GM12878 (cell line): ENCODE results near the gene AHNAK2. TPM values are rescaled to one million over a fixed set of nuclear protein-coding genes. Genes with fewer than 3 reads are reported as not detected.

Source experiments
- ATF7 ChIP-seq: fragments of 450-650 bp; IDR thresholded peaks from 2 replicates; pipeline ENCODE4 v1.6.1; 2016; ENCODE audit warnings: low read depth, mild to moderate bottlenecking
- HDAC6 ChIP-seq: fragments of 200-600 bp; sonication (generic); IDR thresholded peaks from one replicate; pipeline ENCODE4 v1.8.0; 2017; ENCODE audit warnings: antibody characterized with exemption; ENCODE audit not compliant: unreplicated experiment
- POU2F2 ChIP-seq: IDR thresholded peaks from 3 replicates; pipeline ENCODE4 v1.6.1; 2011; ENCODE audit warnings: low read depth, mild to moderate bottlenecking, low read length, borderline replicate concordance
- TCF3 ChIP-seq: IDR thresholded peaks from 2 replicates; pipeline ENCODE4 v1.6.1; 2012; ENCODE audit warnings: low read depth, mild to moderate bottlenecking, low read length, borderline replicate concordance; ENCODE audit not compliant: insufficient read depth
- YY1 ChIP-seq: IDR thresholded peaks from 2 replicates; pipeline ENCODE4 v1.6.1; 2011; ENCODE audit warnings: low read depth, mild to moderate bottlenecking, low read length
- ZNF217 ChIP-seq: fragments of 450-650 bp; IDR thresholded peaks from 2 replicates; pipeline ENCODE4 v1.6.1; 2017; ENCODE audit warnings: antibody characterized with exemption, mild to moderate bottlenecking
- polyA plus RNA-seq, 11 experiments: library from polyadenylated mRNA; depleted of rRNA in 4 of 11; unstranded in 6 of 11; stranded (reverse) in 5 of 11; fragments of >200 nt; fragmentation: Nextera tagmentation in 4 of 11; fragmentation: Illumina TruSeq in 1 of 11; extraction: Ambion mirVana in 4 of 11; extraction: Trizol in 1 of 11; gene quantifications; 1 replicate in 1 of 11; 2 replicates in 10 of 11; pipeline versions ENCODE4 v1.2.1 to v1.2.3, GENCODE V29; 2011 to 2016; ENCODE audit warnings: inconsistent platforms in 2 of 11, missing spikeins in 2 of 11, low read depth in 1 of 11
- total RNA-seq, 4 experiments: library from RNA; depleted of rRNA in 3 of 4; stranded (reverse); fragments of >200 nt in 3 of 4; fragmentation: Illumina TruSeq in 1 of 4; extraction: Trizol in 1 of 4; gene quantifications; 2 replicates each; pipeline versions ENCODE4 v1.2.1 to v1.2.3, GENCODE V29; 2013 to 2021
- TF ChIP-seq, protein P1 (sequence below), 3 experiments: IDR thresholded peaks in 2 of 3; conservative IDR thresholded peaks in 1 of 3; 2 replicates each; pipeline ENCODE4 v1.5.1; 2011; ENCODE audit warnings: low read depth in 3 of 3, low read length in 3 of 3, mild to moderate bottlenecking in 3 of 3, control low read depth in 2 of 3, moderate library complexity in 2 of 3, inconsistent platforms in 1 of 3, mixed read lengths in 1 of 3; ENCODE audit not compliant: control insufficient read depth in 2 of 3, insufficient read depth in 1 of 3; ENCODE audit errors: extremely low read depth in 1 of 3
- TF ChIP-seq, protein P2 (sequence below): fragments of 450-650 bp; IDR thresholded peaks from 2 replicates; pipeline ENCODE4 v1.6.1; 2017; ENCODE audit warnings: borderline replicate concordance
- TF ChIP-seq, protein P3 (sequence below): fragments of 450-650 bp; IDR thresholded peaks from 2 replicates; pipeline ENCODE4 v1.6.1; 2017; ENCODE audit warnings: mild to moderate bottlenecking, moderate library complexity
- TF ChIP-seq, protein P4 (sequence below): fragments of 450-650 bp; IDR thresholded peaks from 2 replicates; pipeline ENCODE4 v1.6.1; 2017; ENCODE audit warnings: antibody characterized with exemption, mild to moderate bottlenecking, moderate library complexity

AHNAK2 gene
- total and polyA plus RNA-seq, 10 of the 15 experiments (the other 5 are each of a cell fraction or from before 2014, with no cell fraction given), result 0.03 to 0.10 TPM; not detected in 8

DNA sequence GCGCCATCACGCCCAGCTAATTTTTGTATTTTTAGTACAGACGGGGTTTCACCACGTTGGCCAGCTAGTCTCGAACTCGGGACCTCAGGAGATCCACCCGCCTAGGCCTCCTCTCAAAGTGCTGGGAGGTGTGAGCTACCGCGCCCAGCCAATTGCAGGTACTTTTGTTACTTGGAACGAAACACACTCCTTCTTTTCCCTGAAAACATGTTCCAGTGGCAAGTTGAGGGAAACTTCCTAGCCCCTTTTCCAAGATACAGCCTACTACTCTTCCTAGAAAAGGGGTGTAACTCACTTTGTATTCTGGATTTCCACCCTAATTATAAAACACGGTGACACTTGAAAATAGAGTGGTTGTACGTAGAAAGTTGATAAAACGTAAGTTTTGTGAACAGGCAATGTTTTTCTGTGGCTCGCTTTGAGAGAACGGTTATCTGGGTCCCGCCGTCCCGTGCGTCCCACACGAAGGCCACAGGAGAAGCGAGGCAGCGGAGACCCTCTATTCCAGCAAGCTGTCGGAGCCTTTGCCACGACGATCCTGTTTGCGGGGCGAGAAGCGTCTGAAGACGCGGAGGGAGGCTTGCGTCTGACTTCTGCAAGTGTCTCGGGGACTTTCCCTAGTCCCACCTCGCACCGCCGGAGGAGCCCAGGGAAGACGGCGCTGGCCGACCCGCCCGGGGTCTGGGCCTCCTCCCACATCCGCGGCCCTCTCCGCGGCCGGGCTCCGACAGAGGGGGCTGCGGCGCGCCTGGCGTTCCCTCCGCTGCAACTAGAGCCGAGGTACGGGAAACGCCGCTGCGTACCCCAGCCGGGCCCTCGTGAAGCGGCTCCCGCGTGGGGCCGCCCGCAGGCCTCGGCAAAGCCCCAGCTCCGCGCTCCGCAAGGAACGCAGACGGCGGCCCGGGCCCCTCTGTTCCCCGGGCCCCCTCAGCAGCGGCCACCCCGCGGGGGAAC, 42.0 kb upstream of the AHNAK2 start (continued):
- TF ChIP-seq, protein P1, sequence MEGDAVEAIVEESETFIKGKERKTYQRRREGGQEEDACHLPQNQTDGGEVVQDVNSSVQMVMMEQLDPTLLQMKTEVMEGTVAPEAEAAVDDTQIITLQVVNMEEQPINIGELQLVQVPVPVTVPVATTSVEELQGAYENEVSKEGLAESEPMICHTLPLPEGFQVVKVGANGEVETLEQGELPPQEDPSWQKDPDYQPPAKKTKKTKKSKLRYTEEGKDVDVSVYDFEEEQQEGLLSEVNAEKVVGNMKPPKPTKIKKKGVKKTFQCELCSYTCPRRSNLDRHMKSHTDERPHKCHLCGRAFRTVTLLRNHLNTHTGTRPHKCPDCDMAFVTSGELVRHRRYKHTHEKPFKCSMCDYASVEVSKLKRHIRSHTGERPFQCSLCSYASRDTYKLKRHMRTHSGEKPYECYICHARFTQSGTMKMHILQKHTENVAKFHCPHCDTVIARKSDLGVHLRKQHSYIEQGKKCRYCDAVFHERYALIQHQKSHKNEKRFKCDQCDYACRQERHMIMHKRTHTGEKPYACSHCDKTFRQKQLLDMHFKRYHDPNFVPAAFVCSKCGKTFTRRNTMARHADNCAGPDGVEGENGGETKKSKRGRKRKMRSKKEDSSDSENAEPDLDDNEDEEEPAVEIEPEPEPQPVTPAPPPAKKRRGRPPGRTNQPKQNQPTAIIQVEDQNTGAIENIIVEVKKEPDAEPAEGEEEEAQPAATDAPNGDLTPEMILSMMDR (IDR thresholded peaks at IDR 0.05 in 2 of 3, conservative IDR thresholded peaks at IDR 0.05 in 1 of 3; ENCODE audit: control insufficient read depth in 2 of 3, extremely low read depth in 1 of 3, insufficient read depth in 1 of 3, low read depth in 3 of 3, low read length in 3 of 3), result peak in 1 of 3 experiments; percentile 7; a peak in 1 of 6 replicates
- TF ChIP-seq ZNF217 (no peak), YY1 (peak; percentile 27; the same call in 1 of the 2 replicates), TCF3 (0 out of 2 replicates have a peak, but pooled peaks have one; percentile 13), ATF7 (no peak), POU2F2 (0 out of 3 replicates have a peak, but pooled peaks have one; percentile 21), HDAC6 (no peak)
- TF ChIP-seq, protein P2, sequence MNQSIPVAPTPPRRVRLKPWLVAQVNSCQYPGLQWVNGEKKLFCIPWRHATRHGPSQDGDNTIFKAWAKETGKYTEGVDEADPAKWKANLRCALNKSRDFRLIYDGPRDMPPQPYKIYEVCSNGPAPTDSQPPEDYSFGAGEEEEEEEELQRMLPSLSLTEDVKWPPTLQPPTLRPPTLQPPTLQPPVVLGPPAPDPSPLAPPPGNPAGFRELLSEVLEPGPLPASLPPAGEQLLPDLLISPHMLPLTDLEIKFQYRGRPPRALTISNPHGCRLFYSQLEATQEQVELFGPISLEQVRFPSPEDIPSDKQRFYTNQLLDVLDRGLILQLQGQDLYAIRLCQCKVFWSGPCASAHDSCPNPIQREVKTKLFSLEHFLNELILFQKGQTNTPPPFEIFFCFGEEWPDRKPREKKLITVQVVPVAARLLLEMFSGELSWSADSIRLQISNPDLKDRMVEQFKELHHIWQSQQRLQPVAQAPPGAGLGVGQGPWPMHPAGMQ, result no peak
- TF ChIP-seq, protein P3, sequence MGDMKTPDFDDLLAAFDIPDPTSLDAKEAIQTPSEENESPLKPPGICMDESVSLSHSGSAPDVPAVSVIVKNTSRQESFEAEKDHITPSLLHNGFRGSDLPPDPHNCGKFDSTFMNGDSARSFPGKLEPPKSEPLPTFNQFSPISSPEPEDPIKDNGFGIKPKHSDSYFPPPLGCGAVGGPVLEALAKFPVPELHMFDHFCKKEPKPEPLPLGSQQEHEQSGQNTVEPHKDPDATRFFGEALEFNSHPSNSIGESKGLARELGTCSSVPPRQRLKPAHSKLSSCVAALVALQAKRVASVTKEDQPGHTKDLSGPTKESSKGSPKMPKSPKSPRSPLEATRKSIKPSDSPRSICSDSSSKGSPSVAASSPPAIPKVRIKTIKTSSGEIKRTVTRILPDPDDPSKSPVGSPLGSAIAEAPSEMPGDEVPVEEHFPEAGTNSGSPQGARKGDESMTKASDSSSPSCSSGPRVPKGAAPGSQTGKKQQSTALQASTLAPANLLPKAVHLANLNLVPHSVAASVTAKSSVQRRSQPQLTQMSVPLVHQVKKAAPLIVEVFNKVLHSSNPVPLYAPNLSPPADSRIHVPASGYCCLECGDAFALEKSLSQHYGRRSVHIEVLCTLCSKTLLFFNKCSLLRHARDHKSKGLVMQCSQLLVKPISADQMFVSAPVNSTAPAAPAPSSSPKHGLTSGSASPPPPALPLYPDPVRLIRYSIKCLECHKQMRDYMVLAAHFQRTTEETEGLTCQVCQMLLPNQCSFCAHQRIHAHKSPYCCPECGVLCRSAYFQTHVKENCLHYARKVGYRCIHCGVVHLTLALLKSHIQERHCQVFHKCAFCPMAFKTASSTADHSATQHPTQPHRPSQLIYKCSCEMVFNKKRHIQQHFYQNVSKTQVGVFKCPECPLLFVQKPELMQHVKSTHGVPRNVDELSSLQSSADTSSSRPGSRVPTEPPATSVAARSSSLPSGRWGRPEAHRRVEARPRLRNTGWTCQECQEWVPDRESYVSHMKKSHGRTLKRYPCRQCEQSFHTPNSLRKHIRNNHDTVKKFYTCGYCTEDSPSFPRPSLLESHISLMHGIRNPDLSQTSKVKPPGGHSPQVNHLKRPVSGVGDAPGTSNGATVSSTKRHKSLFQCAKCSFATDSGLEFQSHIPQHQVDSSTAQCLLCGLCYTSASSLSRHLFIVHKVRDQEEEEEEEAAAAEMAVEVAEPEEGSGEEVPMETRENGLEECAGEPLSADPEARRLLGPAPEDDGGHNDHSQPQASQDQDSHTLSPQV, result no peak
- TF ChIP-seq, protein P4, sequence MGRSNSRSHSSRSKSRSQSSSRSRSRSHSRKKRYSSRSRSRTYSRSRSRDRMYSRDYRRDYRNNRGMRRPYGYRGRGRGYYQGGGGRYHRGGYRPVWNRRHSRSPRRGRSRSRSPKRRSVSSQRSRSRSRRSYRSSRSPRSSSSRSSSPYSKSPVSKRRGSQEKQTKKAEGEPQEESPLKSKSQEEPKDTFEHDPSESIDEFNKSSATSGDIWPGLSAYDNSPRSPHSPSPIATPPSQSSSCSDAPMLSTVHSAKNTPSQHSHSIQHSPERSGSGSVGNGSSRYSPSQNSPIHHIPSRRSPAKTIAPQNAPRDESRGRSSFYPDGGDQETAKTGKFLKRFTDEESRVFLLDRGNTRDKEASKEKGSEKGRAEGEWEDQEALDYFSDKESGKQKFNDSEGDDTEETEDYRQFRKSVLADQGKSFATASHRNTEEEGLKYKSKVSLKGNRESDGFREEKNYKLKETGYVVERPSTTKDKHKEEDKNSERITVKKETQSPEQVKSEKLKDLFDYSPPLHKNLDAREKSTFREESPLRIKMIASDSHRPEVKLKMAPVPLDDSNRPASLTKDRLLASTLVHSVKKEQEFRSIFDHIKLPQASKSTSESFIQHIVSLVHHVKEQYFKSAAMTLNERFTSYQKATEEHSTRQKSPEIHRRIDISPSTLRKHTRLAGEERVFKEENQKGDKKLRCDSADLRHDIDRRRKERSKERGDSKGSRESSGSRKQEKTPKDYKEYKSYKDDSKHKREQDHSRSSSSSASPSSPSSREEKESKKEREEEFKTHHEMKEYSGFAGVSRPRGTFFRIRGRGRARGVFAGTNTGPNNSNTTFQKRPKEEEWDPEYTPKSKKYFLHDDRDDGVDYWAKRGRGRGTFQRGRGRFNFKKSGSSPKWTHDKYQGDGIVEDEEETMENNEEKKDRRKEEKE, result 0 out of 2 replicates have a peak, but pooled peaks have one; percentile 12
